ENCODE measurements around the gene ME3. TPM values are rescaled to one million over a fixed set of nuclear protein-coding genes. Genes with fewer than 3 reads are reported as not detected.

ME3 gene
- total RNA-seq, 1 experiment from 2014 or later, result 0.30 TPM

- no peak for ATAC-seq
- no peaks in the 10 kb centered on the region for H3K9me3 ChIP-seq (ENCODE audit: control insufficient read depth in 1 of 2, insufficient read depth in 1 of 2, low read depth in 1 of 2, low read length in 2 of 2)
- no peak overlapping the region for H2AFZ ChIP-seq (ENCODE audit: low read depth, low read length, poor library complexity, severe bottlenecking)
- H3K27me3 ChIP-seq (ENCODE audit: insufficient read depth, low read length), result no peaks in the 10 kb centered on the region
- H3K9ac ChIP-seq (ENCODE audit: low read length), result no peak overlapping the region
- intact Hi-C loops (cut with micrococcal nuclease), result no loop called here
- no TSS peak for BruUV-seq (replicated peaks)
- no peaks in the 10 kb centered on the region for H4K20me1 ChIP-seq (ENCODE audit: insufficient read depth)
- H3K4me2 ChIP-seq (ENCODE audit: low read length), result no peak overlapping the region
- ChIA-PET RAD21 (ENCODE audit: low non-redundant PET in 1 of 2, low total read pairs in 2 of 2, uncharacterized antibody in 2 of 2, unreplicated experiment in 2 of 2) (no interaction called here), POLR2A (no interaction called here), CTCF (interaction anchor here (1.0 kb wide), 1 partner anchor 72 kb away, joined by 3 read pairs; no protein-coding TSS in a partner anchor)
- no peak for DNase-seq (ENCODE audit: low read depth, low spot score)
- no peaks in the 10 kb centered on the region for H3K36me3 ChIP-seq (ENCODE audit: control insufficient read depth in 1 of 2, insufficient read depth in 2 of 2, low read length in 2 of 2)
- no peaks in the 10 kb centered on the region for H3K9me2 ChIP-seq (ENCODE audit: insufficient read depth)
- H3K79me2 ChIP-seq (ENCODE audit: insufficient read depth, low read length), result no peaks in the 10 kb centered on the region
- no peaks in the 10 kb centered on the region for H3K4me1 ChIP-seq (ENCODE audit: control insufficient read depth in 1 of 2, insufficient read depth in 2 of 2, low read length in 2 of 2)
- no peak for TF ChIP-seq FOSL1 (IDR thresholded peaks at IDR 0.05; ENCODE audit: low read depth)
- H3K27ac ChIP-seq (ENCODE audit: low read depth, low read length), result no peak overlapping the region
- no peak overlapping the region for H3K4me3 ChIP-seq (replicated peaks in 1 of 2; ENCODE audit: low read depth in 1 of 2, low read length in 2 of 2)
These were observed 8.5 kb upstream of the ME3 start for GRCh38 chr11:86680716-86681482.

- Histone ChIP-seq H3K9me3 (ENCODE audit: control insufficient read depth in 1 of 2, insufficient read depth in 1 of 2, low read depth in 1 of 2, low read length in 2 of 2) (no peaks in the 10 kb centered on the region), H2AFZ (ENCODE audit: low read depth, low read length, poor library complexity, severe bottlenecking) (no peak overlapping the region), H3K27me3 (ENCODE audit: insufficient read depth, low read length) (no peaks in the 10 kb centered on the region), H3K9ac (ENCODE audit: low read length) (no peak overlapping the region), H3K4me3 (replicated peaks in 1 of 2; ENCODE audit: low read depth in 1 of 2, low read length in 2 of 2) (no peak overlapping the region), H3K4me2 (ENCODE audit: low read length) (no peak overlapping the region), H3K4me1 (ENCODE audit: control insufficient read depth in 1 of 2, insufficient read depth in 2 of 2, low read length in 2 of 2) (no peaks in the 10 kb centered on the region), H3K27ac (ENCODE audit: low read depth, low read length) (no peak overlapping the region), H3K9me2 (ENCODE audit: insufficient read depth) (no peaks in the 10 kb centered on the region), H3K36me3 (ENCODE audit: control insufficient read depth in 1 of 2, insufficient read depth in 2 of 2, low read length in 2 of 2) (no peaks in the 10 kb centered on the region), H4K20me1 (ENCODE audit: insufficient read depth) (no peaks in the 10 kb centered on the region), H3K79me2 (ENCODE audit: insufficient read depth, low read length) (no peaks in the 10 kb centered on the region)
- BruUV-seq (replicated peaks), result no TSS peak
- ATAC-seq (no peak), DNase-seq (ENCODE audit: low read depth, low spot score) (no peak)
- intact Hi-C loops (cut with micrococcal nuclease), result loop anchor here (5.0 kb wide), 1 partner anchor 123 kb away; the partner anchor contains the start of gene PRSS23
- ChIA-PET RAD21 (ENCODE audit: low non-redundant PET in 1 of 2, low total read pairs in 2 of 2, uncharacterized antibody in 2 of 2, unreplicated experiment in 2 of 2) (no interaction called here), POLR2A (no interaction called here), CTCF (no interaction called here)
- TF ChIP-seq ELF1 (IDR thresholded peaks at IDR 0.05; ENCODE audit: borderline replicate concordance, low read depth) (no peak), POLR2AphosphoS5 (IDR thresholded peaks at IDR 0.05; ENCODE audit: low read depth, low read length) (no peak), CTCF (IDR thresholded peaks at IDR 0.05 in 2 of 3, conservative IDR thresholded peaks at IDR 0.05 in 1 of 3; ENCODE audit: borderline replicate concordance in 1 of 3, insufficient read depth in 1 of 3, low read depth in 2 of 3, low read length in 2 of 3) (no peak), ZBTB33 (IDR thresholded peaks at IDR 0.05; ENCODE audit: extremely low read depth, insufficient replicate concordance, low read length) (no peak)
These were observed 6.4 kb upstream of the ME3 start for GRCh38 chr11:86678823-86679222.

All from HCT116 (cell line).